Ecto neural progenitor cell (in vitro differentiated cells): ENCODE results near the gene NEMP1.

Experiments used
- DNase-seq: peaks from one replicate; pipeline ENCODE4 v3.0.0-alpha.2; 2018; ENCODE audit warnings: low spot score

Gene NEMP1

GRCh38 chr12:57106021-57106708, 27.6 kb upstream of the NEMP1 start:
- no peak for DNase-seq

- DNase-seq: no peak
Measured at GRCh38 chr12:57105011-57105753, 26.6 kb upstream of the NEMP1 start.

- DNase-seq: no peak
Measured at GRCh38 chr12:57104292-57104910, 25.8 kb upstream of the NEMP1 start.

- no peak for DNase-seq
Measured at GRCh38 chr12:57103856-57104255, 25.3 kb upstream of the NEMP1 start.

GRCh38 chr12:57101892-57102695, 23.5 kb upstream of the NEMP1 start:
- DNase-seq: no peak

- DNase-seq: no peak
Measured at GRCh38 chr12:57099766-57100165, 21.2 kb upstream of the NEMP1 start.

GRCh38 chr12:57099047-57099714, 20.6 kb upstream of the NEMP1 start:
- no peak for DNase-seq

- no peak for DNase-seq
Measured at GRCh38 chr12:57098546-57098945, 20.0 kb upstream of the NEMP1 start.

- no peak for DNase-seq
Measured at GRCh38 chr12:57097554-57097835, 18.9 kb upstream of the NEMP1 start.

GRCh38 chr12:57096748-57097553, 18.4 kb upstream of the NEMP1 start:
- DNase-seq: no peak

GRCh38 chr12:57096099-57096572, 17.5 kb upstream of the NEMP1 start:
- DNase-seq: no peak

GRCh38 chr12:57095440-57095839, 16.8 kb upstream of the NEMP1 start:
- no peak for DNase-seq

- DNase-seq: no peak
Measured at GRCh38 chr12:57094208-57095160, 15.9 kb upstream of the NEMP1 start.

GRCh38 chr12:57093415-57094207, 15.0 kb upstream of the NEMP1 start:
- peak; percentile 87 for DNase-seq

GRCh38 chr12:57092876-57093414, 14.4 kb upstream of the NEMP1 start:
- DNase-seq: no peak

- no peak for DNase-seq
Measured at GRCh38 chr12:57092529-57092862, 13.9 kb upstream of the NEMP1 start.

GRCh38 chr12:57091638-57092528, 13.3 kb upstream of the NEMP1 start:
- DNase-seq: no peak
